Muscle of back (tissue), 11 donors: ENCODE results near the gene SUGP1. TPM values are rescaled to one million over a fixed set of nuclear protein-coding genes. Genes with fewer than 3 reads are reported as not detected.

Experiments
- DNase-seq, 3 donors: peaks; one replicate each; pipeline versions ENCODE4 v3.0.0 to v3.0.0-alpha.2; 2013
- polyA plus RNA-seq, 10 donors: library from polyadenylated mRNA; unstranded; fragments of 120-200 nt; gene quantifications; one replicate each; pipeline ENCODE4 v1.2.1, GENCODE V29; 2013; ENCODE audit not compliant: insufficient read length in 10 of 10

SUGP1 gene
- polyA plus RNA-seq, 10 donors, result 29.4 to 39.8 (median 33.2) TPM

- no peak for DNase-seq
These were observed 22.7 kb upstream of the SUGP1 start for GRCh38 chr19:19343016-19343362.

GRCh38 chr19:19342086-19343015, 22.0 kb upstream of the SUGP1 start:
- peak in 2 of 3 donors; percentile 45 to 61 for DNase-seq

DNA sequence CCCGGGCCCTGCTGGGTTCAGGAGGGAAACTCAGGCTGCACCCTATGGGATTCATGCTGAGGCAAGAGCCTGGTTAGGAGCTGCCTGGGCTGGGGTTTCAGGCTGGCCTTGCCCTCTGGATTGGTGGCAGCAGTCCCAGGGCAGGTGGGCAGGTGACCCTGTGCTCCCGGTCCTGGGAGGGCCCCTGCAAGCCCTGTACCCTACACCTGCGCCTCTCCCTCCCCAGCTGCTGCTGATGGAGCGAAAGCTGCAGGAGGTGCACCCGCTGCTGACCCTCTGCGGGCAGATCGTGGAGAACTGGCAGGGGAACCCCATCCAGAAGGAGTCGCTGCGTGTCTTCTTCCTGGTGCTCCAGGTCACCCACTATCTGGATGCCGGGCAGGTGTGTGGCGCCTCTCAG, 20.7 kb upstream of the SUGP1 start:
- no peak for DNase-seq

GRCh38 chr19:19338082-19338481, 17.8 kb upstream of the SUGP1 start:
- DNase-seq, result no peak

DNA sequence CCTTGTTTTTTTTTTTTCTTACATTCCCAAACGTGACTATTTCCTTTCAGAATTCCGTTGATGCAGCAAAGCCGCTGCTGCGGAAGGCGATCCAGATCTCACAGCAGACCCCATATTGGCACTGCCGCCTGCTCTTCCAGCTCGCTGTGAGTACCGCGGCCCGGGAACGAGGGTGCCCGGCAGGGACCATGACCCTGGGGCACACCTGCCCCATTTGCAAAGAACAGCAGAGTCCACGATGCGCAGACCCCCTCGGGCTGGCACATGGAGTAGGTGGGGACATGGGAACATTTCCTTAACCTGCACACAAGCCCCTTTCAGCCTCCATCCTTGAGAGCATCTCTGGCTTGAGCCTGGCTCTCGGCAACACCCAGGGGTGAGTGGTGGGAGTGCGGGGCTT, 16.8 kb upstream of the SUGP1 start:
- DNase-seq, result no peak

DNA sequence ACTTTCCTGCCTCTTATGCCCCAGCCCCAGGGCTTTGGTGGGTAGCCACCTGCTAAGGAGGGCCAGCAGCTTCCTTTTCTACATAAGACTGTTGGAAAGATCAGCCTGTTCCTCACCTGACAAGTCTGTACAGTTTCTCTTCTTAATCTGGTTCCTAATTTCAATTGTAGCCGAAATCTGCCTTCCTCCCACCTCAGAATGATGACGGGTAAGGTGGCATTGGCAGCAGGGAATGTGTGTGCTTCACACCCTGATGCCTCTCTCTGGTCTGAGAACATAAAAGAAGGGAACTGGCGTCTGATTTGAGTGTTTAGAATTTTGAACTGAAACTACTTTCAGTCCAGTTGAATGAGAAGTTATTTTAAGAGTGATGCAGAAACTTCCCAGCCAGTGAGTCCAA, 16.3 kb upstream of the SUGP1 start:
- no peak for DNase-seq

DNA sequence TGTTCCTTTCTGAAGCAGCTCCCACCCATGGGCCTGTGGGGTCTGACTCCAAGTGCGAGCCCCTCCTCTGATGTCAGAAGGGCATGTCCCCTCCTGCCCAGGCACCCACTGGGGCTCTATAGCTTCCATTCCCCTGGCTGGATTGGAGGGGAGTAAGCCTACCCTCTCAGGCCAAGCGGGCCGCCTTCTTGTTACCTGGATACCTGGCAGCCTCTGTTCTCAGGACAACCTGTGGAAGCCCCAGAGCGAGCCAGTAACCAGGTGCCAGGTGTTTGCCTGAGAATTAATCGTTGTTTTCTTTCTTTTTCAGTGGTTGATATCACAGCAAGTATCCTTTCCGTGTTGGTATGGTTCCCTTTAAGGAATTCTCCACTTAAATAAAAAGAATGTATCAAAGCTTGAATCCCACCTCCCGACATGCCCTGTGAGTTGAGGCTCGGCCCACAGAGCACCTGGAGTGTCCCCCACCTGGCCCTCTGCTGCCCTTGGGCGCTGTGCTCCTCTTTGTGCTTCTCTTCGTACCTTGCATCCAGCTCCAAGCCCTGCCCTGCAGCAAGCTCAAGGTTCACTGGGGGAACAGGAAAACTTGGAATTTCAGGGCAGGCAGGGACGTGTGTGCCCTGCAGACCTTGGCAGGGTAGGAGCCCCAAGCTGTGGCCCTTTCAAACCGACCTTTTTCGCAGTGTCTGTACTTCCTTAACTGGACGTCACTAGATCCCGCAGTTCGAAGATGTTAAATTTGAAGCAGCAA, 15.3 kb upstream of the SUGP1 start:
- no peak for DNase-seq

GRCh38 chr19:19334989-19335344, 14.7 kb upstream of the SUGP1 start:
- no peak for DNase-seq

- DNase-seq, result peak in 1 of 3 donors; percentile 30
These were observed 14.0 kb upstream of the SUGP1 start for GRCh38 chr19:19334063-19334988.

DNA sequence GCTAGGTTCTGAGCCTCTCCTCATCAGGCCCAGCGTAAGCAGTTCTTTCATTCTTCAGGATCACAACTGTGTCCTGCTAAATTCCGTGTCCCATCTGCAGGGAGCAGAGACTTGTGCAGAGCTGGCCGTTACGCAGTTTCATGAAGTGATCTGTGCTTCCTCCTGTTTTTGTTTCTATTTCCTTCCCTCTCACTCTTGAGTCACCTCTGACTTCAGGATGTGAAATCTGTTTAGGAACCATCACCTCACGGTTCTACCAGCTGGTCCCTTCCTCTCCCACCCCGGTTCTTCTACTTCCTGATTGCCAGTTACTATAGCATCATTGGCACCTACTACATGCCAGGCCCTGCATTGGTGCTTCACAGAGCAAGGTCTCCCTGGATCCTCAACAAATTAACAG, 8.8 kb upstream of the SUGP1 start:
- no peak for DNase-seq

DNA sequence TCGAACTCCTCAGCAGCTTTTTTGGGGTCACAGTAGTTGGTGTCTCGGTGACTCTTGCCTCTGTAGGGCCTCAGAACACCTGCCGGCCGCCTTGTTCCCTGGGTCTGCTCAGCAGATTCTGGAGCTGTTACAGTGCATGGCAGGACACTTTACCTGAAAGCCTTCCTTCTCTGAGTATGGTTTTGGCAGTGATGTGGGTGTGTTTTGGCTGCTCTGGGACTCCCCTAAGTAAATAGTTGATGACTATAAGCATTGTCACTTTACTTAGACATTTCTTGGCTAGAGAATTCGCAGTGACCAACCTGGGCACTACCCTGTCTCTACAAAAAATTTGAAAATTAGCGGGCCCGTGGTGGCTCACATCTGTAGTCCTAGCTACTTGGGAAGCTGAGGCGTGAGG, 7.4 kb upstream of the SUGP1 start:
- no peak for DNase-seq

DNA sequence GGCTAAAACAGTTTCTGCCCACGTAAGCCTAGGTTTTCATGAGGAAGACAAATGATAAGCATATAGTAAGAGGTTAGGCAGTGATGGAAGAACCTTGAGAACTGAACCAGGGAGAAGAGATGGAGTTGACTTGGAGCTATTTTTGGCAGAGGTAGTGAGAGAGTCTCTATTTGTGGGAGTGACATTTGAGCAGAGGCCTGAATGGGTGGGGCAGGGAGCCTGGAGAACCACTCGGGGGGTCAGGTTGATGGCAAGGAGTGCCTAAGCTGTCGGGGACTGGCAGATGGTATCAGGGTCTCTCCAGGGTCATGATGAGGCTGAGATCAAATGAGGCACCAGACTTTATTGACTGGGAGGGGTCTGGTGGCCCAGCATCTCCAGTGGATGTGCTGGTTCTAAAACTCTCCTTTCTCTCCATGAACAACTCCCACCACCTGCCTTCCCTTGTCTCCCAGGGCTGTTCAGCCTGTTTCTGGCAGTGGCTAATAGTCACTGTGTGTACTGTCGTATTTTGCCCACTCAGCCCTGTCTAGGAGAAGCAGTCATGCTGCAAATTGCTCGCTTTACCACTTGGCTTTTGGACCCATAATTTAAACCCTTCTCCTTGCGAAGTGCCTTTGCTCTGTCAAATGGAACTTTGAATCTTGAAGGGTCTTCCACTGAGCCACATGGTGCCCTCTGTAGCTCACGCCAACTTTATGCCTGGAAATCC, 3.9 kb upstream of the SUGP1 start:
- DNase-seq, result peak in 1 of 3 donors; percentile 32

- peak in 1 of 3 donors; percentile 37 for DNase-seq
These were observed 850 bp upstream of the SUGP1 start for GRCh38 chr19:19321141-19321577.

DNA sequence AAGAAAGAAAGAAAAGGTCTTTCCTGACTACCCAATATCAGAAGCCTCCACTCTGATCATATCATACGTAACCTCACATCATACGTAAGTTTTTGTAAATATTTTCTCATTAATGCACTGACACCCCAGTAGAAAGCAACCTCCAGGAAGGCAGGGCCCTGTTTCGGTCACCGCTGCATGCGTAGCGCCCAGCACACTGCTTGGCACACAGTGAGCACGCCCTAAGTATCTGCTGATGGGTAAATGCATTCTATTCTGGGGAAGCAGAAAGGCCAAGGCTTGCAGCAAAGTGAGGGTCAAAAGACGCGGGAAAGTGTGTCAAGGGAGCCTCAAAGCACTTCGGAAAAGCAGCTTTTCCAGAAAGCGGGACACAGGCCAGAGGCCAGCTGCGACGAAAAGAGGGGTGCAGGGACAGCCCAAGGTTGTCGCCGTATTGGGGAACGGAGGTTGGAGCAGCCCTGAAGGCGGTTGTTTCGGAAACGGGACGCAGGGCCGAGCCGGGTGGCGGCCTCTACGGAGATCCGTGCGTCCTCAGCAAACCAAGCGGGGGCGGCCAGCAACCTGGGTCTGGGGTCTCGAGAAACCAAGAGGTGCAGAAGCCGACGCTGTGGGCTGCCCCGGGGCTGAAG, 463 bp downstream of the SUGP1 start:
- DNase-seq, result no peak

- DNase-seq, result no peak
These were observed 4.2 kb downstream of the SUGP1 start for GRCh38 chr19:19316082-19316481.

DNA sequence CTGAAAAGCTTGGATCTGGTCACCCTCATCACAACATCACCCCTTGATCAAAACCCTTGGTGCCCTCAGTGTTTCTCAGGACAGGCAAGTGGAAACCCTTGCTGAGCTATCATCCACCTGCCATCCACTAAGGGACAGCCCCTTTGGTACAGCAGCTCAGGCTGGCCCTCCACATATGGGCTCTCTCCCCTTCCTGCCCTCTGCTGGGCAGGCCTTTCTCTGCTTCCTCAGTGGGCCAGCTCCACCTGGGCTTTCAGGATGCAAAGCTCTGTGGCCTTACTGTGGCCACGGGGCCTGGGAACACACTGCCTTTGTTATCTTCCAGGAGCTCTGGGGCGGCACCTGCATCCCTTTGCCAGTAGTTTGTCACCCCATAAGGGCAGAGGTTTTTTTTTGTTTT, 4.9 kb downstream of the SUGP1 start:
- DNase-seq, result no peak

- no peak for DNase-seq
These were observed 11.9 kb downstream of the SUGP1 start for GRCh38 chr19:19308373-19308772.

DNA sequence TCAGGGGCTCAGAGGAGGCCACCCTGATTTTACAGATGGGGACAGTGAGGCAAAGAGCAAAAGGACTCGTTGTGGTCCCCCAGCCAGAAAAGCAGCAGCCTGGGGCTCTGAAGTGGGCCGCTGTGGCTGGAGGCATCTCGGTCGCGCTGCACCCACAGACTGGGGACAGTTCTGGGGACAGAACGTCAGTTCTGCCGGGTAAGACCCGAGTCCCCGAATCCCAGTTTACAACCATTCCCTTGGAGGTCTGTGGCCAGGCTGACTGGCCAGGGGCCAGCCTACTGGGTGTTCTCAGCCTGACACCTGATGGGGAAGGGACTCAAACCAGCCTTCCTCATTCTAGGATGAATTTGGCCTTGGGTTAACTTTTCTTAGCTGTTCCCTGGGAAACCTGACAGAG, 14.1 kb downstream of the SUGP1 start:
- DNase-seq, result no peak

- no peak for DNase-seq
These were observed 14.6 kb downstream of the SUGP1 start for GRCh38 chr19:19305696-19306095.

GRCh38 chr19:19305066-19305465, 15.2 kb downstream of the SUGP1 start:
- no peak for DNase-seq
